NOMO-1 treated with DMSO at 0.1 percent for 48 hours (cell line): ENCODE results near the gene PCDHB7.
"Not testable (repeated sequence)": the region's sequence is repeated elsewhere in the genome, so short reads cannot be mapped to it uniquely, and the experiment has no call there.

ENCODE experiments used
- DNase-seq: peaks from one replicate; lab custom pipeline; 2025; ENCODE audit not compliant: unreplicated experiment; lab: John Stamatoyannopoulos, UW

The PCDHB7 gene

GRCh38 chr5:141223112-141223783, 50.8 kb downstream of the PCDHB7 start, which contains the start of gene PCDHB14:
Gene PCDHB14, plus strand, starts transcription at chr5:141223343. Its CDS starts 163 bp downstream, at chr5:141223506.
- peak; percentile 34 for DNase-seq

- DNase-seq, result not testable (repeated sequence)
These were observed 52.4 kb downstream of the PCDHB7 start for GRCh38 chr5:141224844-141225243.

- not testable (repeated sequence) for DNase-seq
These were observed 53.0 kb downstream of the PCDHB7 start for GRCh38 chr5:141225421-141225820.
